A549 treated with GW870086 at 1 μM for 4 hours (cell line): Measurements from ENCODE around the gene P2RY4. TPM values are rescaled to one million over a fixed set of nuclear protein-coding genes. Genes with fewer than 3 reads are reported as not detected.

Experiments
- total RNA-seq: library from RNA; stranded (reverse); fragments of 200-300 nt; extraction: Qiagen RNA extraction; gene quantifications from 5 replicates; pipeline ENCODE4 v1.2.3, GENCODE V29; 2022; ENCODE audit warnings: low read depth

The P2RY4 gene
- 0.13 TPM in 1 of 5 replicates, not detected in the others for total RNA-seq

DNA sequence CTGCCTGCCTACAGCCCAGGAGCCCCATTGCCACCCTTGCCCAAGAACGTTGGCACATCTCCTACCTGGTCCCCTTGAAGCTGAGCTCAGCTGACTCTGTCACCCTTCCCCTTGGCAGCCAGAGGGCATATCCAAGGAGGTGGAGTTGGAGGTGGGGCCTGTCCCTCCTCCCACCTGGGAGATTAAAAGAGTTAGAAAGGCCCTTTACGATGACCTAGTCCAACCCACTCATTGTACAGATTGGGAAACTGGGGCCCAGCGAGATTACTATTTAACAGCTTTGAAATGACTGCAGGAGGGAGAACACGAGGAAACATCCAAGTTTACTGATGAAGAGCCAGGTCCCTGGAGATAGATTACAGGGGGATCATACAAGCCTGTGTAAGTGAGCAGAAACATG is at the start of gene P2RY4:
TSS of gene P2RY4 (minus strand) at position 101 of the 400 bp plus-strand sequence. CDS start 580 bp downstream, outside the sequence.

DNA sequence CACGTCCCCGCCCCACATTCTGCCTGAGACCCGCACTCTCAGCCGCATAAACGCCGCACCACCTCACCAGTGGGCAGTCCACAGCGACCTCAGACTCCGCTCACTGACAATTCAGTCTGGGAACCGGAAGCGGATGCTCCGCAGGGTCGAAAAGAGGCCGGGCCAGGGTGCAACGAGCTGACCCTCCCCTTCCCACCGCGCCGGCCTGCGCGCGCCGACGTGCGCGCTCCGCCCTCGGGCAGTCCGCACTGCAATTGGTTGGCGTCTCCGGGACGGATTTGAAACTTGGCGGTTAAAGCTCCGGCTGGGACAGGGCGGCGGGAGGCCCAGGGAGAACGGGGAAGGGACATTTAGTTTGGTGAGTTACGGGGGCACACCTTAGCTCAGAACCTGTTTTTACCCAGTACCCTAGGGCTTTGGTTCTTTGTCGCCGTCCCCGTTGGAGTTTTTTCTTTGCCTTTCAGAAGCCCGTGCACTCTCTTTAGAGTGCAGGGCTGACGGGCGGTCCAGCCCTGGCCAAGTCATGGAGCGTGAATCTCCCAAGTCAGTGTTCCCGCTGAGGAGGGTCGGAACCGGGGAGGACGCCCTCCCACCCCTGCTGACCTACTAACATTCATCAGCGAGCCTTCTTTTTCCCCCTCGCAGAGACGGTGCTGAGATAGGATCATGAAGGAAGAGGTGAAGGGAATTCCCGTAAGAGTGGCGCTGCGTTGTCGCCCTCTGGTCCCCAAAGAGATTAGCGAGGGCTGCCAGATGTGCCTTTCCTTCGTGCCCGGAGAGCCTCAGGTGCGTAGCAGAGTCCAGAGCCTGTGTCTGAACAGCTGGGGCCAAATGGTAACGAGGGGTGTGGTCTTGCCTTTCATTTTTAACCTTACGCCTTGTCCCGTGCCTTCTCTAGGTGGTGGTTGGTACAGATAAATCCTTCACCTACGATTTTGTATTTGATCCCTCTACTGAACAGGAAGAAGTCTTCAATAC is 30.1 kb upstream of the P2RY4 start, which contains the start of the genes KIF4A and PDZD11:
TSS of gene KIF4A (plus strand) at position 312 of the 978 bp plus-strand sequence. CDS start at position 667, 355 bp downstream.
TSS of gene PDZD11 (minus strand) at position 135 of the 978 bp plus-strand sequence. CDS start 586 bp downstream, outside the sequence.

DNA sequence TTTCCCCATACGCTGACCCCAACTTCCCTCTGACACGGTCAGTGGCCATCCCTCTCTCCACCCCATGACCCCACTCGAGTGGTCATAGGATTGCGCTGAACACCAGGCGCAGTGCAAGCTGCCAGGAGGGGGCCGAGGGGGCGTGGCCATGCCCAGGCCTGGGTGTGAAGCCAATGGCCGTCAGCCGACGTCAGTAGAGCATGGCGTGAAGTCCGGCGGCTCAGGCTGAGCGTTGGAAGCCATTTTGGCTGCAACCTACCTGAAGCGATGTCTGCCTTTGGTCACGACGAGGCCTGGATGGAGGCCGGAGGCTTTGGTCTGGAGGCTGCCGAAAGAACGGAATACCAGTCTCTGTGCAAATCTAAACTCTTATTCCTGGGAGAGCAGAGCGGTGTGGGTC is 21.9 kb upstream of the P2RY4 start, which contains the start of gene RAB41:
TSS of gene RAB41 (plus strand) at position 222 of the 400 bp plus-strand sequence. CDS start at position 268, 46 bp downstream.

DNA sequence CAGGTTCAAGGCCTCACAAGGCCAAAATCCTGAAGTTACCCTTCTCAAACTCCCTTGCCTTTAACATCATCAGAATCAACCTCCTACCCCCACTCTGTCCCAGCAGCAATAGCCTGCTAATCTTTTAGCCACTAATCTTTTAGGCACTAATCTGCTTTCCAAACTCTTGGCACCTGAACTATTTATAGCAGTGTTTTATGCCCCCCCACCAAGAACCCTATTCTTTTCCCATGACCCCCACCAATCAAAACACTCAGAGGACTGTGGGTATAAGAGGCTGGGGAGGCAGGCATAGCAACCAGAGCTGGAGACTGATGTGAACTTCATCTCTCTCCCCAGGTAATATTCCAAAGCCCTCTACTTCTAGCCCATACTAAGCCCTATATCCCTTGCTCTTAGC is 8.0 kb upstream of the P2RY4 start, which contains the start of gene ARR3:
TSS of gene ARR3 (plus strand) at position 301 of the 400 bp plus-strand sequence. CDS start 1,052 bp downstream, outside the sequence.

DNA sequence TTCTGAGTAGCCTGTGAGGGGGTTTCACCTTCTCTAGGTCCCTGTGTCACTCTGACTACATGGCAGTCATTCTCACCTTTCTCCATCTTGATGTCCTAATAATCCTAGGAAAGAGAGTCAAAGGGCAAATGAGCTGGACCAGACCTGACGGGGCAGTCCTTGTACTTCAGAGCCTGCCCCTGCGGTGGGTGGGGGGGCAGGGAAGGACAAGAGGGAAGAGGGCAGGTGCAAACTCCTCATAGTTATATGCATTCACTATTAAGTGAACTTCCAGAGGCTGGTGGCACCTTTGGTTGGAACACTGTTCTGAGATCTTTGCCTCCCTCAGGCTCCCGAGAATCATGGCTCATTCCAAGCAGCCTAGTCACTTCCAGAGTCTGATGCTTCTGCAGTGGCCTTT is 25.6 kb downstream of the P2RY4 start, which contains the start of gene AWAT1:
TSS of gene AWAT1 (plus strand) at position 301 of the 400 bp plus-strand sequence. CDS start at position 342, 41 bp downstream.

Other genes starting within 250 kb of the P2RY4 start
- gene AWAT2, start 210.3 kb downstream of the P2RY4 start, total RNA-seq: not detected in 5 replicates
- not detected in 5 replicates for gene OTUD6A, start 197.7 kb downstream of the P2RY4 start, total RNA-seq
- gene IGBP1, start 126.8 kb downstream of the P2RY4 start, total RNA-seq: 57.6 to 67.9 TPM (median 67.2 TPM) in 5 replicates
- not detected in 5 replicates for gene DGAT2L6, start 82.7 kb downstream of the P2RY4 start, total RNA-seq
- not detected in 5 replicates for gene AWAT1, start 25.5 kb downstream of the P2RY4 start, total RNA-seq
- gene ARR3, start 8.1 kb upstream of the P2RY4 start, total RNA-seq: not detected in 5 replicates
- not detected in 5 replicates for gene RAB41, start 22.0 kb upstream of the P2RY4 start, total RNA-seq
- gene PDZD11, start 29.7 kb upstream of the P2RY4 start, total RNA-seq: 88.8 to 111 TPM (median 94.4 TPM) in 5 replicates
- 26.0 to 31.5 TPM (median 27.0 TPM) in 5 replicates for gene KIF4A, start 29.9 kb upstream of the P2RY4 start, total RNA-seq
- 0.06 to 0.08 TPM in 2 of 5 replicates, not detected in the others for gene GDPD2, start 163.1 kb upstream of the P2RY4 start, total RNA-seq
- 2.9 to 8.1 TPM (median 7.1 TPM) in 5 replicates for gene DLG3, start 184.6 kb upstream of the P2RY4 start, total RNA-seq